Skin of body (tissue), 2 donors: ENCODE results near the gene CHRNB4. TPM values are rescaled to one million over a fixed set of nuclear protein-coding genes. Genes with fewer than 3 reads are reported as not detected.

Source experiments
- DNase-seq: peaks from one replicate; lab custom pipeline; 2025; lab: John Stamatoyannopoulos, UW
- total RNA-seq: library from RNA; depleted of rRNA; stranded (reverse); fragments of >200 nt; gene quantifications from one replicate; pipeline ENCODE4 v1.2.3, GENCODE V29; 2014

Gene CHRNB4
- total RNA-seq, 1 donor from 2014 or later = not detected

DNA sequence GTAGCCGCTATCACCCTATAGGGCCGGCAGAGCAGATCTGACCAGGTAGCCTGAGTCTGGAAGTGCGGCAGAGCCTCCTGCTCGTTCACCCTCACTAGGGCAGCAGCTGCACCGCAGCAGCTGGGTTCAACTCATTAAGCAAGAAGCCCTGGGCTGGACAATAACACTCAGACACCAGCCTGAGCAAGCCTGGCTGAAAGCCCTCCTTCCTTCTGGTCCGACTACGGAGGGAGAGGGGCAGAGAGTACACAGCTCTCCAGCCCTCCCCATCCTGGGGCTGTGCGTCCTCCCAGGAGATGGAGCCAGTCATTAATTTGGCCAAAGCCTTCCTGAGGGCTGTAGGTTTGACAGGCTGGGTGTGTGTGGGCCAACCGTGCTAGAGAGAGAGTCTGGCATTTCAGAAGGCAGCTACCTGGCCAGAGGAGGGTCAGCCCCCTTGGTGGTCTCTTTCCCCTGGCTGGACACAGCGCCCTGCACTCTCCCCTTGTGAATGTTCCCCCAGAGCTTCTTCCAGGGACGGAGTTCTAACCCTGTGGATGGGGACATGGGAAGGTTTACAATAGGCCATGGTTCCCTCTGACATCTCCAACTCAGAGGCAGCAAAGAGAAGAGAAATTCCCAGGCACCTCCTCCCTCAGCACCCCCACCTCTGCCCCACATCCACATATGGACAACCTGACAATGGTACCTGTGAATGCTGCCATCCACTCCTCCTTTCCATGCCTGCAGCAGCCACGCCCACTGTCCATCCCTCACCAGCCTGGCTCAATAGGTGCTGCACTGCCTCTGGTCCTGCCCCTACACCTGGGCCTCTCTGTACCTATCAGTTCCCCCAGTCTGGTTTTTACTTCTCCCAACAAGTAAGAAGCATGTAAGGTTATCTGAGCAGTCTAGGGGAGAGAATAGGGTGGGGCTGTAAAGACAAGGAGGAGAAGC lies 6.5 kb downstream of the CHRNB4 start:
- no peak for DNase-seq

GRCh38 chr15:78633348-78633747 lies 7.7 kb downstream of the CHRNB4 start:
- DNase-seq = no peak

DNA sequence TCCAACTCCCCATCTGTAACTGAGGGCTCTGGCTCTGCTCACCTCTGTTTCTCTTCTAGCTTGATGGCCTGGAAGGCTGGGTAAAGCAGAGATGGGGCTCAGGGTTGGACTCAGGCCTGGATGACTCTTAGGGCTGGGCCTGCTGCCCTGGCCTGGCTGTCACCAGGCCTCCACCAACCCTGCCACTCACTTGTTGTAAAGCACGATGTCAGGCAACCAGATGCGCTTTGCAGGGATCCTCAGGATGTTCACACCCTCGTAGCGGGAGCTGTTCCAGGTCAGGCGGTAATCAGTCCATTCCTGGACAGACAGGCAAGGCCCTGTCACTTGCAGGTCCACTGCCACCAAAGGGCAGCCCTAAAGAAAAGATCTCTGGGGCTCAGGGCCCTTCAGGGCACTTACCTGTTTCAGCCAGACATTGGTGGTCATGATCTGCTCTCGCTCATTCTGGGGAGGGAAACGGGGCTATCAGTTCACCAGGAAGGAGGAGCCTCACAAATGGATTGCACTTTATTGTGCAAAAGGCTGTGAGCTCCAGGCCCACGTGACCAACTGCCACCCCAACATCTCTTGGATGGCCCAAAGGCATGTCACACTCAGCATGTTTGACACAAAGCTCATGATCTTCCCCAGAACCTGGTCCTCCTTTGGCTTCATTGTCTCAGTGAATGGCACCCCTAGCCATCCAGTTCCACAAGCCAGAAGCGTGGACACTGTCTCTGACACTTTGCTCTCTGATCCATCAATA lies 9.9 kb downstream of the CHRNB4 start:
- DNase-seq = no peak

- no peak for DNase-seq
These were observed 11.3 kb downstream of the CHRNB4 start for GRCh38 chr15:78629716-78630065.

- DNase-seq = no peak
These were observed 11.8 kb downstream of the CHRNB4 start for GRCh38 chr15:78629031-78629715.

DNA sequence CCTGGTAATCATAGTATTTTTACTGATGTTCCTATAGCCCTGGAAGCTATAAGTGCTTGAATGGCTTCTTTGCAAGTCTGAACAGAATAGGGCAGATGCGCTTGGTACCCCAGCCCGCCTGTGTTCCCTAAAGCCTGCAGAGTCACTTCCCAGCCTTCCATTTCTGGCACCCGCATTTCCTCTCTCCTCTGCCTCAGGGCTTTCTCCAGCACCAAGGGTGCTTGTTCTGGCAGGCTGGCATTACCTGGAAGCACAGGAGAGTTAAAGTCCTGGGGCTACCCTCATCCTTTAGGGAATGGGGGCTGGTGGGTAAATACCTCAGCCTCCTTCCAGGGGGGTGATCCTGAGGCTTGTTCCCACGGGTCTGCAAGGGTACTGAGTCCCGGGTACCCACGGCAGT lies 12.8 kb downstream of the CHRNB4 start:
- no peak for DNase-seq

- no peak for DNase-seq
These were observed 13.7 kb downstream of the CHRNB4 start for GRCh38 chr15:78627348-78627747.

GRCh38 chr15:78626381-78626995 lies 14.5 kb downstream of the CHRNB4 start:
- no peak for DNase-seq

DNA sequence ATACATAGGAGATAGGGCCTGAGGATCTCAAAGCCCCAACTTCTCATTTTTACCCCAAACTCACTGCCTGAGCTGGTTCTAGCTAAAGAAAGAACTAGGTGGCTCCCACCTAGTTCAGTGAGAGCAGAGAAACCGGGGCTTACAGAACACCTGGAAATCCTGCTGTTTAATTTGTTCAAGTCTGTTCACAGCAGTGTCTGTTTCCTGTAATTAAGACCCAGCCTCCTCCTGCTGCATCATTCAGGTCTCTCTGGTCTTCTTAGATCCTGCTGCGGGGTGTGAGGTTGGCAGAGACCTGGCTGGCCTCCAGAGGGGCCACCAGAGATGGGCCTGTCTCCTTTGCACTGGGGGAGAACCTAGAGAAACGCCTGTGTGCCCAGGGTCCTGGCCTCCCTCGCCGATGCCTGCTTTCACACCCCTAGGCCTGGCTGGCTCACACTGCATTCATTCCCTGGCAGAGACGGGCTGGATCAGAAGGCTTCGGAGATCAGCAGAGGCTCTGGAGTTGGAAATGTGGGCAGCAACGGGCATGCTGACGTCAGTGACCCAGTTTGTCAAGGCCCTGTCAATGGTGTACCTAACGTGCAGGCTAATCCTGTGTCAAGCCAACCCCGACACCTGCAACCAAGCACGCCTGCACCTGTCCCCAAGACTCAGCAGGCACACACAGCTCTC lies 15.3 kb downstream of the CHRNB4 start:
- DNase-seq = no peak

DNA sequence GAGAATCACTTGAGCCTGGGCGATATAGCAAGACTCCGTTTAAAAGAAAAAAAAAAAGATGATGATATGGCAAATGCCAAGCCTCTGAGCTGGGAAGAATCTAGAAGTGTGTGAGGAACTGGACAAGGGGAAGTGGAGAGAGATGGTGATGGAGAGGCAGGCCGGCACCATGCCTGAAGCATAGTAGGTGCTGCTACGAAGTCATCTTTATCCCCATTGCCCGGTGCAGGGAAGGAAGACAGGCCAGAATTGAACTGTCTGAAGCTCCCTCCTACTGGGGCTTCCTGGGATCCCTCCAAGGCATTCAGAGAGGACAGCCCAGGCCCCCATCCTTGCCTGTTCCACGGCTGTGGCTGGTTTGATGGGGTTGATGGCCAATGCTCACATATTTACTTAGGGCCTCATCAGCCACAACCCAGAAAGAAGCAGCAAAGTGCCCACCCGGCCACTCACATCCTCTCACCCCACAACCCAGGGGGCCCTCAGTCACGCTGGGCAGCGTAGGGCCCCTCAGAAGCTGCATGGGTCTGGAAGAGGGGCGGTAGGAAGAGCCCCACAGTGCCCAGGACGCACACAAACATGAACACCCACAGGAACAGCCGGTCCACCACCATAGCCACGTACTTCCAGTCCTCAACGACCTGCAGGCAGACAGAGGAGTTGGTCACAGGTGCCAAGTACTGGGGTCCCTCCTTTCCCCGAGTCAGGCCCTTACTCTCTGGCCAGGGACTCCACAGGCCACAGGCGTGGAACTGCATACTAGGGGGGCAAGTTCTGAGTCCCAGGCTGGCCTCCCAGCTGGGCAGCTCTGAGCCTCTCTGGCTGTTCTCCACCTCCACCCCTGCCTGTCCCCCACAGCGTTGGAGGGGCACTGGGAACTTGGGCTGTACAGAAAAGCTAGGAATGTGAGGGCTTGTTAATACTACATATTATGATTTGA lies 16.1 kb downstream of the CHRNB4 start:
- DNase-seq = no peak

- no peak for DNase-seq
These were observed 17.1 kb downstream of the CHRNB4 start for GRCh38 chr15:78623786-78624497.

DNA sequence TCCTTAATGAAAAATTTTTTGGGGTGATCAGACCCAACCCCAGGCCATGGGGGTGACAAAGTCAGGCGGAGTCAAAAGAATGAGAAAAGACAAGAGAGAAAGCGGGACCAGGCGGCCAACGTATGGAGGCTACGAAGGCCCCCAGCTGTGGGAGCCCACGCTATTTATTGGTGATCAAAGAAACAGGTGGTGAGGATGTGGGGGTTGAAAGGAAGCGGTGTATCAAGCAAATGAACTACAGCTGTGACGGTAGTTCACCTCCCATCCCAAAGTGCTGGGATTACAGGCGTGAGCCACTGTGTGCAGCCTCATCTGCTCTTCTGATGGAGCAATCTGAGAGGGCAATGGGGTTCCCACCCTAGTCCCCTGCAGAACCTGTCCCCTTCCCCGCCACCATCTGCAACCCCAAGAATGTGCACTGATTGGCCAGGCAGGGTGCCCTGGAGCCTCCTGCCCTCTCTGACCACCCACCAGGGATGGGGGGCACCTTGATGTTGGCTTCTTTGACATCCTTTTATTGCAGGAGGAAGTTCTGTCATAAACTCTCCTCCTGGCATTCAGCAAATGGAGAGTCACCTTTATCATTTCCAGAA lies 19.1 kb downstream of the CHRNB4 start:
- no peak for DNase-seq

DNA sequence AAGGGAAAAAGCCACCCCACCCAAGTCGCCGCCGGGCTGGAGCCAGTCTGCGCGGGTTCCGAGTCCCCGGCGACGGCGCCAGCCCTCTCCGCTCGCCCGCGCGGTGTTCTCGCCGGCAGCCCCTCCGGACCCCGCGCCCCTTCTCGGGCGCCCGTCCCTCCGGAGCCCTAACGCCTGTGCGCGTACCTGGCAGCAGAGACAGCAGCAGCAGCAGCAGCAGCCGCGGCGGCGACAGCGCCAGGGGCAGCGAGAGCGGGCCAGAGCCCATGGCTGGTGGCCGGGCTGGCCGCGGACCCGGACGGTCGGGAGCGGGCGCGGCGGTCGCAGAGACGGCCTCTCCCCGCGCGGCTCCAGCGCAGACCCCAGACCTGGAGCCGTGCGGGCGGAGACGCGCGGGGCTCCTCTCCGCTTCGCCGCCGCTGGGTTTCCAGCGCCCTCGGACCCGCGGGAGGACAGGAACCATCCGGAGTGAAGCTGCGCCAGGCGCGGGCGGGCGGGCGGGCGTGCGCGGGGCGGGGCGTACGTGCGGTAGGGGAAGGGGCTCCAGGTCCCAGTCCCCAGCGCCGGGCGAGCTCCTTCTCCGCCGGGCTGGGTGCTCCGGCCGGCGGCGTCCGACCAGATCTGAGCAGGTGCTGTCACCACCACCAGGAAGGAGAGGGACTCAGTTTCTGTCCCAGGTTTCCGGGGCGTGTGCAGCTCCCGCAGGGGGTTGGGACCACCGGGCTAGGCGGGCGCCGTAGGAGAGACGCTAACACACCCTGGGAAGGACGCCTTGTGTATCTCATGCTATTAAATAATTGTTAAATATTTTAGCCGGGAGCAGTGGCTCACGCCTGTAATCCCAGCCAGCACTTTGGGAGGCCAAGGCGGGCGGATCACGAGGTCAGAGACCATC lies 20.2 kb downstream of the CHRNB4 start, which contains the start of gene CHRNA3:
Gene CHRNA3, minus strand, starts transcription at position 470 of the 895 bp plus-strand sequence. Its CDS starts 202 bp downstream, at position 268.
- no peak for DNase-seq

DNA sequence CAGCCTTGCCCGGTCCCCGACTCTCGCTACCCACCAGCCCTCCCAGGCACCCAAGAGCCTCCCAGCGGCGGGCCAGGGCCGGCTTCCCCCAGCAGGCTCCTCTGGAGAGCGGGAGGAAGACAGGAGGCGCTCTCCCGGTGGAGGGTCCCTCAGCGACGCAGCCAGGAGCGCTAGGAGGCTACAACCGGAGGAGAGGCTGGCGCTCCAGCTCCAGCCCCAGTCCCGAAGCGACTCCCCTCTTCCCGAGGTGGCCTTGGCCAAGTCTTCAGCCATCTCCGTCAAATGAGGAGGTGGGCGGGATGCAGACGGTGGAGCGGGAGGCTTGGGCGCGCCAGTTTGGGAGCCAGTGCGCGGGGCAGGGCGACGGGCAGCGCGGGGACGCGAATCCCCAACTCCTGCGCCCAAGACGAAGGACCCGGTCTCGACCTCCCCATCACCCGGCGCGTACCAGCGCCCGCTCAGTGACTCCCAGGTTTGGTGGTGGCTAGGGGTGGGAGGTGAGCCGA lies 20.9 kb downstream of the CHRNB4 start:
- no peak for DNase-seq

DNA sequence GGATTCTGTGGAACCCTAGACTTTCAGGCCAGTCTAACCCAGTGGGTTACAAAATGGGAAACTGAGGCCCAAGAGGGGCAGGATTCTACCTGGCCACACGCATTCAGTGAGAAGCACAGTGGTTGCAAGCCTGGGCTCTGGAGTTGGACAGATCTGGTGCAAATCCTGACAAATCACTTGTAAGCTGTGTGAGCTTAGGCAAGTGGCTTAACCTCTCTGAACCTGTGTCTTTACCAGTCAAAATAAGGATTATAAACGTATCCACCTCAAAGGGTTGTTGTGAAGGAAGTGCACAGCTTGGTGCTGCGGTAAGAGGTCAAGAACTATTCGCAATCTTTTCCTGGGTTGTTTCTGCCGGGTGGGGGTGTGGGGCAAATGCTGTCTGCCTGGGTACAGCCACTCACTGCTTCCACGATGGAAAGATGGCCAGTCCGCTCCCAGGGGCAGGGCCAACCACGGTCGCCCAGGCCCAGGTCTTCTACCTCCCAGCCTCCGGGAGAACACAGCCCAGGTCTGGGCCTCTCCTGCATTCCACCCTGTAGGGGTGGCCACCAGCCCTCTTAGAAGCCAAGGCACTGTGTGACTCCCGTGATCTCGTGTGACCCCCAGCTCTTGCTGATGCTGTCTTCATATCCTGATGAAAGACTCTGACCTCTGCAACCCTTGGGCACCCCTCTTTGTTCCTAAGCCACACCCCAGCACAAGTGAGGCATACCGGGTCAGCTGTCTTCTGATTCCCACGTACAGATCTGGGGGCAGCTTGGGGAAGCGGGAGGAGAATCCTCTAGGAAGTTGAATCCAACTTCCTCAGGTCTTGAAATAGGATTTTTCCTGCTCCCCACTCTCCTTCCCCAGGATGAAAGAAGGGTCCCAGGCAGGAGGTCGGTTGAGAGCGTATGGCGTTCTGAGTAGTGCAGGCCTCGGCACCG lies 21.7 kb downstream of the CHRNB4 start:
- DNase-seq = no peak

DNA sequence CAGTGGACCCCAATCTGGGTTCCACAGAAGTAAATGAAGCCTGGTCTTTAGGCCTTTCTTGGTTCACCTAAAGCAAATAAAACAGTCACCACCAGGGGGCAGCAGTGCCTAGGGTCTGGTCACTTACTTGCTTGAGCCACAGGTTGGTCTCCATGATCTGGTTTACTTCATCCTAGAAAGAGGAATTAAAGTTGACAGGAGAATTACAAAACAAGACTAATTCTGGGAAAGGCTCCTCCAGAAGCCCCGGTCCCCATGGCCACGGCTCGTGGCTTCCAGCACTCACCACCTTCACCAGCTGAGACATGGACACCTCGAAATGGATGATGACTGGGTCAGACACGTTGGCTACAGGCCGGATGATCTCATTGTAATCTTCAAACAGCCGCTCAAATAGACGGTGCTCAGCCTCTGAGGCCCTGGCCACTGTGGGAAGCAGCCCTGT lies 22.5 kb downstream of the CHRNB4 start:
- DNase-seq = peak; percentile 62
